Measurements from ENCODE around the gene FGD5.

FGD5 gene

DNA sequence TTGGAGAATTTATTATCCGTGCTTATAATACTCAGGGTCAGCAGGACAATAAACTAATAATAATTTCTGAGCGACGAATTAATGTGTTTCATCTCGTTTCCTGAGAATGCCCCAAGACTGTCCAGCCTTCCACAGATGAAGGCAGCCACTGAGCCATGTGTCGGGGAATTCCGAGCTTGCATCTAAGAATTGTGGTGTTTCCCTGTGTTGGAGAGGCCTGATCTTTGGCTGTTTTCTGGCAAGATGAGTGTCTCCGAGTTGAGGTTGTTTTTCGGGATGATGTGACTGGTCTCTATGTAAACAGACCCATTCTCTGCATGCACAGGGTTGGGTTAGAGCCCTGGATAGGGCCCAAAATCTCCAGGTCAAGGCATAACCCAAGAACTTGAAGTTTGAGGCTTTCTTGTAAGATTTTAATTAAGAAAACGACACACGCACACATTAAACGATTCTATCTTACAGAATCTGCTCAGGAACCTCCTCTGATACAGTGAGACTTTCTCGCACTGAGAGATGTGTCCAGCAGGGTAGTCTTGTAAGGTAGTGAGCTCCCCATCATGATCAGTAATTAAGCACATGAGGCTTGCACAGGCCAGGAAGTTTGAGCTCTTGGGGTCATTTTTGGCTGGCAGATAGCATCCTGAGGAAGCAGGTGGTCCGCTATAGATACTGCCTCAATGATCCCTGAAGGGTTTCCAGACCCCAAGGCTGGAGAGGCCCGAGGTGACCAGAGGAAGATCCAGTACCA, 14.4 kb downstream of the FGD5 start:
- no peak for DNase-seq (ENCODE audit: low read depth)
- H3K4me3 ChIP-seq (ENCODE audit: low read depth, low read length) = no peak overlapping the region
- TF ChIP-seq MYC (IDR thresholded peaks at IDR 0.05; ENCODE audit: low read depth, low read length) (no peak), CTCF (IDR thresholded peaks at IDR 0.05; ENCODE audit: low read depth, low read length) (no peak), POLR2A (IDR thresholded peaks at IDR 0.05; ENCODE audit: extremely low read depth, insufficient read length) (no peak), MAX (IDR thresholded peaks at IDR 0.05; ENCODE audit: low read depth, low read length) (no peak)

- no peak for TF ChIP-seq CTCF (IDR thresholded peaks at IDR 0.05; ENCODE audit: low read depth, low read length)
- TF ChIP-seq POLR2A (IDR thresholded peaks at IDR 0.05; ENCODE audit: extremely low read depth, insufficient read length) = no peak
- no peak for TF ChIP-seq MAX (IDR thresholded peaks at IDR 0.05; ENCODE audit: low read depth, low read length)
- no peak for TF ChIP-seq MYC (IDR thresholded peaks at IDR 0.05; ENCODE audit: low read depth, low read length)
- no peak for DNase-seq (ENCODE audit: low read depth)
- H3K4me3 ChIP-seq (ENCODE audit: low read depth, low read length) = no peak overlapping the region
Observed at GRCh38 chr3:14834121-14834520, 15.4 kb downstream of the FGD5 start.

- no peak for TF ChIP-seq MYC (IDR thresholded peaks at IDR 0.05; ENCODE audit: low read depth, low read length)
- no peak for TF ChIP-seq POLR2A (IDR thresholded peaks at IDR 0.05; ENCODE audit: extremely low read depth, insufficient read length)
- TF ChIP-seq MAX (IDR thresholded peaks at IDR 0.05; ENCODE audit: low read depth, low read length) = no peak
- no peak for TF ChIP-seq CTCF (IDR thresholded peaks at IDR 0.05; ENCODE audit: low read depth, low read length)
- no peak overlapping the region for H3K4me3 ChIP-seq (ENCODE audit: low read depth, low read length)
Observed at GRCh38 chr3:14834807-14835466, 16.2 kb downstream of the FGD5 start.

GRCh38 chr3:14836049-14836468, 17.3 kb downstream of the FGD5 start:
- H3K4me3 ChIP-seq (ENCODE audit: low read depth, low read length) = no peak overlapping the region
- no peak for TF ChIP-seq MYC (IDR thresholded peaks at IDR 0.05; ENCODE audit: low read depth, low read length)
- no peak for TF ChIP-seq POLR2A (IDR thresholded peaks at IDR 0.05; ENCODE audit: extremely low read depth, insufficient read length)
- no peak for TF ChIP-seq MAX (IDR thresholded peaks at IDR 0.05; ENCODE audit: low read depth, low read length)
- TF ChIP-seq CTCF (IDR thresholded peaks at IDR 0.05; ENCODE audit: low read depth, low read length) = no peak
- no peak for DNase-seq (ENCODE audit: low read depth)

More at GRCh38 chr3:14834807-14835466, 16.2 kb downstream of the FGD5 start:
- no peak for DNase-seq (ENCODE audit: low read depth)

- DNase-seq (ENCODE audit: low read depth) = no peak
- no peak overlapping the region for H3K4me3 ChIP-seq (ENCODE audit: low read depth, low read length)
- TF ChIP-seq CTCF (IDR thresholded peaks at IDR 0.05; ENCODE audit: low read depth, low read length) = no peak
- no peak for TF ChIP-seq MYC (IDR thresholded peaks at IDR 0.05; ENCODE audit: low read depth, low read length)
- TF ChIP-seq POLR2A (IDR thresholded peaks at IDR 0.05; ENCODE audit: extremely low read depth, insufficient read length) = no peak
- TF ChIP-seq MAX (IDR thresholded peaks at IDR 0.05; ENCODE audit: low read depth, low read length) = no peak
Observed at GRCh38 chr3:14837186-14837877, 18.6 kb downstream of the FGD5 start.
